Measurements from ENCODE around the gene SERPINB6.
"Not testable (repeated sequence)": the region's sequence is repeated elsewhere in the genome, so short reads cannot be mapped to it uniquely, and the experiment has no call there.

SERPINB6 gene

DNA sequence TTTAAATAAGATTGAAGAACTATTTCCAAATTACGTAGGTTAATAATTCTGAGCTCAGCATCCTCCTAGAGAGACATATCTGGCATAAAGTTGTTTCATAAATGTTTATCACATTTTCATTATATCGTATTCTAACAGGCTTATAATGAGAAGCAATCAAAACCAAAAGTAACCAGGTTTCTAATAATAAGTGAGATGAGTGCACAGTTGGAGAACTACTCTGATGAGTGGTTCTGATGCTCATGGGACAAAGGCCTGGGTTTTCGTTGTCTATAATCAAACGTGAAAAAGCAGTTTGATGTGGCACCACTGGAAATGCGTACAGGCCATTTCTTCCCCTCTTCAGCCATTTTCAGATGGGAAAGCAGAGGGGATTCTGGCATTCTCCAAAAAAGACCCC is 4.7 kb upstream of the SERPINB6 start:
- DNase-seq, result no peak

DNA sequence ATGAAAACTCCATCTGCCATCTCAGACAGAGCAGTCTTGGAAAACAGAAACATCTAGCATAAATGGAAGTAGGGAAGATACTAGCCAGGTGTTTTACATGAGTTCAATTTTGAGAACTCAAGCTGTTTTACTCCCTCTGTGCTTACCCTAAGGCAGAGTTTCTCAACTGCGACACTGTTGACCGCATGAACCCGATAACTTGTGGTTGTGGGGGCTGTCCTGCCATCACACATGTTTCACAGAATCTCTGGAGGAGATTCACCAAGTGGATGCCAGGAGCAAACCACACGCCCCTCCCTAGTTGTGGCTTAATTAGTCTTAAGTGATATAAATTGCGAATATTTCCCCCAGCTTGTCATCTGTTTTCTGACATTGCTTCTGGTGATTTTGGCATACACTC is 2.3 kb upstream of the SERPINB6 start:
- DNase-seq, result no peak

DNA sequence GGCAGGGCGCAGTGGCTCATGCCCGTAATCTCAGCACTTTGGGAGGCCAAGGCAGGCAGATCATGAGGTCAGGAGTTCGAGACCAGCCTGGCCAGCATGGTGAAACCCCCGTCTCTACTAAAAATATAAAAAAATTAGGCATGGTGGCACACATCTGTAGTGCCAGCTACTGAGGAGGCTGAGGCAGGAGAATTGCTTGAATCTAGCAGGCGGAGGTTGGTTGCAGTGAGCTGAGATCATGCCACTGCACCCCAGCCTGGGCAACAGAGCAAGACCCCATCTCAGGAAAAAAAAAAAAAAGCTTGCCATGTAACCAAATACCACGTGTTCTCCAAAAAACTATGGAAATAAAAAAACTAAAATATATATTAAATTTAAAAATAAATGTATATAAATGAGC is 1.8 kb upstream of the SERPINB6 start:
- DNase-seq, result not testable (repeated sequence)

DNA sequence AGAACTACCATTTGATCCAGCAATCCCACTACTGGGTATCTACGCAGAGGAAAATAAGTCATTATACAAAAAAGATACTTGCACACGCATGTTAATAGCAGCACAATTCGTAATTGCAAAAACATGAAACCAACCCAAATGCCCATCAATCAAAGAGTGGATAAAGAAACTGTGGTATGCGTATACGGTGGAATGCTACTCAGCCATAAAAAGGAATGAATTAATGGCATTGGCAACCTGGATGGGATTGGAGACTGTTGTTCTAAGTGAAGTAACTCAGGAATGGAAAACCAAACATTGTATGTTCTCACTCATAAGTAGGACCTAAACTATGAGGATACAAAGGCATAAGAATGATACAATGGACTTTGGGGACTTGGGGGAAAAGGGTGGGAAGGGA is 1.3 kb upstream of the SERPINB6 start:
- DNase-seq, result not testable (repeated sequence)

DNA sequence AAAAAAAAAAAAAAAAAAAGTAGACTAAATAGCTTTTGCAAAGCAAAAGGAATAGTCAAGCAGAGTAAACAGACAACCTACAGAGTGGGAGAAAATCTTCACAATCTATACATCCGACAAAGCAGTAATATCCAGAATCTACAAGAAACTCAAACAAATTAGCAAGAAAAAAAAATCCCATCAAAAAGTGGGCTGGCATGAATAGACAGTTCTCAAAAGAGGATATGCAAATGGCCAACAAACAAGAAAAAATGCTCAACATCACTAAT is 786 bp upstream of the SERPINB6 start:
- not testable (repeated sequence) for DNase-seq

DNA sequence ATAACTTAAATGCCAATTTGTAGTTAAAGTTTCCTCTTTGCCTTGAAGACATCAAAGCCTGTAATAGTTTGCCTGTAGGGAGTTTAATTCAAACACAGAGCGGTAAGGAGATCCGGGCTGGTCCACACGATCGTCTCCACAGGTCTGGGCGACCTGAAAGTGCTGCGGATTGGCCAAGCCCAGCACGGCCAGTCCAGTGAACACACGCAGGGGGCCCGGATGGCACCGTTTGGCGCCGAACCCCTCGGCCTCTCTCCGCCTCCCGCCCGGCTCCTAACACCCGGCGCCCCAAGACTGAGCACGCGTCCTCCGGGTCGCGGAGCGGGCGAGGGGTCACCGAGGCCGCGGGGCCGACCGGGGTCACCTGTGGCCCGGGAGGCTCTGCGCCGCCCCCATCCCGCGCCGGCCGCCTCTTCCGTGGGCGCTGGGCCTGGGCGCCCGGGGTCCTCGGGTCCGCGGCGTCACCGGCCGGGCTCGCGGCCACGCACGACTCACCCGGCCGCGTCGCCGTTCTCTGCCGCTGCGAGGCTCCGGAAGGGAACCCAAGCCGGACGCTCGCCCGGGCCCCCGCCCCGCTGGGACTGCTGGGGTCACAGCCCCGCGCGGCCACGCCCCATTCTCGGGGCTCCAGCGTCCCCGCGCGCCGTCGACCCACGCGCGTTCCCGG is 481 bp downstream of the SERPINB6 start:
- peak; percentile 19 to 52 for DNase-seq

DNA sequence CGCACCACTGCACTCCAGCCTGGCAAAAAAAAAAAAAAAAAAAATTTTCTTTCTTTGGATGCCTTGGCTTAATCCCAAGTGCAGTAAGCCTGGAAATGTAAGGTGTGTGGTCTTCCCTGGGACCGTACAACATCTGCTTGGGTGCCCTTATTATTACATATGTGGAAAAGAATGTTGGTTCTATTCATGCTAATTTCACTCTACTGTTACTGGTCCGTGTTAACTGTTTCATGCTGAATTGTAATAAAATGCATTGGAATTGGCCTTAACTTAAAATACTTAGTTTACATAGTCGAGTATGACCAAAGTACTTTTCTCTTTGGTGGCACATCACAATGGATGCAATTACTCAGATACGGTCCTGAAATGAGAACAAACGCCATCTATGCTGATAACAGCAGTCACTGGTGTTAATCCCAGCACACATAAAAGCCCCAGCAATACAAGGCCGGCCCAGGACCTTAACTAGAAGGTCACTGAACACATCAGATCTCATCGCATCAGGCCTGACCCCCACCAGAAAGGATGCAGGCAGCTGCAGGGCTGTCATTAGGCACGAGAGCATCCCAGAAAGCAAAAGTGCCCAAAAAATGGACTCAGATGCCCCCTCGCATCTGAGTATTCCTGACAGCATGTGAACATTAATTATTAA is 1.2 kb downstream of the SERPINB6 start:
- DNase-seq, result no peak

DNA sequence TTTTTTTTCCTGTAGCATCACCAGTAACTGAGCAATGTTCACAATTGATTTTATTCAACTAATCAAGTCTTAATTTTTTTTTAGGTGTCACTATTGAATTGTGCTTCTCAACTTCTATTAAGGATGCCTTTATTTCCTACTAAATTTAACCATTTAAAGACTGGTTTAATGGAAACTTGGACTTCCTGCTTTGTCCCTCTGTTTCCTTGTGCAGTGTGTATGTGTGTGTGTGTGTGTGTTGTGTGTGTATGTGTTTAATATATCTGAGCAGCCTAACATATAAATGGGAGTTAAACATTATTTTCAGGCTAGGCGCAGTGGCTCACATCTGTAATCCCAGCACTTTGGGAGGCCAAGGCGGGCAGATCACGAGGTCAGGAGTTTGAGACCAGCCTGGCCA is 1.8 kb downstream of the SERPINB6 start:
- DNase-seq, result no peak

DNA sequence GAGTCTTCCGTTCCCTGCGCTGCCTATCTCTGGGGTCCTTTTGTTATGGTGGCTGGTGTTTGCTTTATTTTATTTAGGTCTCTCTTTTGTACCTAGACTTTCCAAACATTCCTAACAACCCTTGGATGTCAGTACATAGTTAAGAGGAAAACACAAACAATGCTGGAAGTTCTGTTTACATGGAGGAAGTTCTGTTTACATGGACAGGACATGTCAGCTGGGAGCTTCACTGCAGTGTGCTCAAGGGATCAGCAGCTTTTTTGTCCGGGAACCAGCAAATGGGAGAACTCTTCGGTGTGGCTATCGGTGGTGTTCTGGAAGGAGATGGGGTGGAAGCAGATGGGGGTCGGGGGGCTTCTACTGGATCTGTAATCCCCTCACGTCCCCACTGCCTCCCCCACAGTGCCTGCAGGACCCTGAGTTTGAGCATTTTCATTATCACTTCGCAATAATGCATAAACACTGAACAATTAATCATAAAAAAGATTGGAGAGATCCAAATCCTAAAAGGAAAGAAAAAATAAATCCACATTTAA is 2.7 kb downstream of the SERPINB6 start:
- no peak for DNase-seq

DNA sequence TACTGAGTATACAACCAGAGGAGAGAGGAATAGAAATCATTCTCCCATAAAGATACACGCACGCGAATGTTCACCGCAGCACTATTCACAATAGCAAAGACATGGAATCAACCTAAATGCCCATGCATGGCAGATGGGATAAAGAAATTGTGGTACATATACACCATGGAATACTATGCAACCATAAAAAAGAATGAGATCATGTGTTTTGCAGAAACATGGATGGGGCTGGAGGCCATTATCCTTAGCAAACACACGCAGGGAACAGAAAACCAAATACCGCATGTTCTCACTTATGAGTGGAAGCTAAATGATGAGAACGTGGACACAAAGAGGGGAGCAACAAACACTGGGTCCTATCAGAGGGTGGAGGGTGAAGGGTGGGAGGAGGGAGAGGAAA is 3.4 kb downstream of the SERPINB6 start:
- DNase-seq, result no peak

DNA sequence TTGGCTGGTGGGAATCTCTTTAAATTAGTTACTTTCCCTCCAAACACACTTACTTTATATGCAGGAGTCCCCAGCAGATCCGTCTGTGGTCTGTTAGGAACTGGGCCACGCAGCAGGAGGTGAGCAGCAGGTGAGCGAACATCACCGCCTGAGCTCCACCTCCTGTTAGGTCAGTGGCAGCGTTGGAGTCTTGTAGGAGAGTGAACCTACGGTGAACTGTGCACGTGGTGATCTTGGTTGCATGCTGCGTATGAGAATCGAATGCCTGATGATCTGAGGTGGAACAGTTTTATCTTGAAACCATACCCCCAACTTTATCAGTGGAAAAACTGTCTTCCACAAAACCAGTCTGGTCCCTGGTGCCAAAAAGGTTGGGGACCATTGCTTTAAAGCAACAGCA is 5.0 kb downstream of the SERPINB6 start:
- no peak for DNase-seq

DNA sequence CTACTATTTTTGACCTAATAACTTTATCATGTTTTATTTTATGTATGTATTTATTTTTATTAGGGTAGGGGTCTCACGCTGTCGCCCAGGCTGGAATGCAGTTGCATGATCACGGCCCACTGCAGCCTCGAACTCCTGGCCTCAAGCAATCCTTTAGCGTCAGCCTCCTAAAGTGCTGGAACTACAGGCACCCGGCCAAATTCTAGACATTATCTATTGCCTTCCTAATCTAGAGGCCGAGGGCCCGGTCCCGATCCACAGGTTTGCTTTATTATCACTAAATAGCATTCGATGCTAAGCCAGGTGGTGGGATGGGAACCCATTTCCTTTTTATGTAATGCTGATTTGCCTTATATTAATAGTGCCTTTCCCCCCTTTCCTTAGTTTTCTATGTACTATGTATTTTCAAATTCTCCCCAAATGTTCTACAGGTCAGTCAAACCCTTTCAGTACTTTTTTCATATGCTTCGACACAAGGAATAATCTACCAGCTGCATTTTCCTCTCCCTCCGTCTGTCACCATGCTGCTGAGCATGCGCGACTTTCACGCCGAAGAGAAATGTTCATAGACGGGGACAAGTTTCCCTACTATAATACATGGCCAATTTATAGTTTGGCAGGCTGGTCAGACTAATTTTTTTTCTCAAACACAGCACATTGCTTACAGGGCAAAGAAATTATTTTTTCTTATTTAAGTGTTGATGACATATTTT is 6.4 kb downstream of the SERPINB6 start:
- no peak for DNase-seq

DNA sequence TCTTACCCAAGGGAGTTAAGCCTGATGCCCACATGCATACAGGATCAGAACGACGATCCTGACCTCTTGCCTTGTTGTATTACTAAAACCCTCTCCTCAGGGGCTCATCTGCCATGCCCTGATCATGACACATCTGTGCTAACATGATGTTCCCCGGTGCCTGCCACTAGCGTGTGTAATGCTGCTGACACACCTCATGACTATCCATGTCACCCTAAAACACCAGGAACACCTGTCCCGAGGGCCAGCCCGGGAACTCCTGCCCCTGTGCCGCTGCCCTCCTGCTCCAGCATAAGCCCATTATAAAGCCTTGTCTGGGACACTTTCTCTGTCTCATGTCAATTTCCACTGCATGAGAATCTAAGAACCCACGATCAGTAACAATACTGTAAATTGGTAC is 7.6 kb downstream of the SERPINB6 start:
- no peak for DNase-seq

DNA sequence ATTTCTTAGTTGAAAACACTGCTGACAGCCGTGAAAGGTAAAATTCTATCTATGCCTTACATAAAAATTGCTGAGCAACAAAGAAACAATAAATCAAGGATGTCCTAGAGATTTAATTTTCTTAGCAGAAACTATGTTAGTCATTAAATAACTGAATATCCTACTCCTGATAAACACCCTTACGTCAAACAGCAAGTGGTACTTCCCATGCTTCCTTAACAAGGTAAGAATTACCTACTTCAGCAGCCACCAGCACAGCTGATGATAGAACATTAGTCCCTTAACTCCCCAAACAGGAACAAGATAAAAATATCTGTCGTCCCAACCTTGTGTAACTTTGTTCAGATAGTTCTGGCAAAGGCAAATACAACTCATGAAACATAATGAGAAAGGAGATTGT is 8.7 kb downstream of the SERPINB6 start:
- no peak for DNase-seq

DNA sequence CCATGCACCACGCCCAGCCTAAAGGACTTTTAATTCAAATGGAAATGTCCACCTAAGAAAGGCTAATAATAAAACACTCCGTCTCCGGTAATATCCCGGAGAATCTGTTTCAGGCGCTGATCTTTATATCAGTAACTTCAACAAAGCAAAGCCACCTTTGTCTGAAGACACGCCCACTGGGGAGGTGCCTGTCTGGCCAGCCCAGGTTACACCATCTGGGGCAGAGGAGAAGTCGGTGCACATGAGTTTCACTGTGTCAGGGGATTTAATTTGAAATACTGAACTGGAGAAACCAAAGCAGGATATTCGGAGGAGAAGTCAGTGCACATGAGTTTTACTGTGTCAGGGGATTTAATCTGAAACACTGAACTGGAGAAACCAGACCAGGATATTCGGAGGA is 9.4 kb downstream of the SERPINB6 start:
- DNase-seq, result no peak

DNA sequence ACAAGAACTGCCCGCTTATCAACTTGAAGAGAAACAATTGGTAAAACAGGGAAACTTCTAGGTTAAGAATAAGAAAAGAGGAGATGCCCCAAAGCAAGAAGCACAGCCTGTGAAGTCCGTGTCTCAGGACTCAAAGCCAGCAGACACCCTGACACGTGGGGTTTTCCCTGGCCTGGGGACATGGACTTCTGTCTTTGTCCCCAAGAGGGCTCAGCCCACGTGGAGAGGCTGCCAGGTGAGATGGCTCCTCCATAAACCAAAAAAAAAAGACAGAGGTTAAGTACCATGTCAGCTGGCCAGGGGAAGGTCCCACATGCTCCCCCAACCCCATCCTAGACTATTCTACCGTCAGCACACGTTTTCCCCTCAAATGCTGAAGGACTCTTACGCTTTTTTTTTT is 9.9 kb downstream of the SERPINB6 start:
- no peak for DNase-seq

DNA sequence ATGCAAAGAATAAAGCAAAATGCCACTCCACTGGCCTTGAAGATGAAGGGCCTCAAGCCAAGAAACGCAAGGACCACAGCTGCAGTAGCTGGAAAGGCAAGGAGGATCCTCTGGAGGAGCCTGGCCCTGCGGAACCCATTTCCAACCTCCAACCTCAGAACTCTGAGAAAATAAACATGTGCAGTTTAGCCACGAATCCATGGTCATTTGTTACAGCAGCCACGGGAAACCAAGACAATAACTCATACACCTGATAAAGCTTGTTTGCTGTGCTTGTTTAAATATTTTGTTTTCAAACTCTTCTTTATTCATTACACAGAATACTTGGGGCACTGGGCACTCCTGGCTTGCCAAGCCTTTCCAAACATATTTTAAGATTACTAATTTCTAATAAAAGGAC is 10.4 kb downstream of the SERPINB6 start:
- no peak for DNase-seq

DNA sequence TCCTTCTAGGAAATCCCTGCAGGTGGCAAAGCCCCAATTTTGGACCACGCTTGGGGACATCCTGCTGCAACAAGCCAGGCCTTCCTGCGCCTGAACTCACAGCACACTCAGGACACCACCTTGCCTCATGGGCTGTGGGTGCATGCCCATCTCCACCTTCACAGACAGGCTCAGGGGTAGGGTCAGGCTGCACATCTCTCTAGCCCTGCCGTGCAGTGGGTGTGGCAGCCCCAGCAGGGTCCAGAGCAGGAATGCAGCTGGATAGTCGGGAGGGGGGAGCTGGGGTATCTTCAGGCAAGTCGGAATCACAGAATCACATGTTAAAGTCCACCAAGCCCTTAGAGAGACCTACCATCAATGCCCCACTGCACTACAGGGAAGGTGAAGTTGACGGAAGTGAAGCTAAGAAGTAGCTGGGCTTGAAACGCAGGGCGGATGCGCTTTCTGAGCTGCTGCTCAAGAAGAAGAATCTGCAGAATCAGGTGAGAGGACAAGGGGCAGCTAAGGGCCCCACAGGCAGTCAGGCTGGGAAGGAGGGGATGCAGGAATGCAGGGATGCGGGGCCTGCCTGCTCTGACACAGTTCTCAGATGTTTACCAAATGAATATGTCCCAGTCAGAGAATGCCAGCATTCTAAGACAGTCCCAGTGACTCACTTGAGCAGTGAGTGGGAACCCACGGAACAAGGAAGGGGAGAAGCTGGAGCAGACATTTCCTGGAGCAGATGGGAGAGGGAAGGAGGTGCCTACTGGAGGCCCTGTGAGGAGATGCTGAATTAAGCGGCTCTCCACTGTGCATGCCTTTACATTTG is 11.3 kb downstream of the SERPINB6 start:
- DNase-seq, result no peak

DNA sequence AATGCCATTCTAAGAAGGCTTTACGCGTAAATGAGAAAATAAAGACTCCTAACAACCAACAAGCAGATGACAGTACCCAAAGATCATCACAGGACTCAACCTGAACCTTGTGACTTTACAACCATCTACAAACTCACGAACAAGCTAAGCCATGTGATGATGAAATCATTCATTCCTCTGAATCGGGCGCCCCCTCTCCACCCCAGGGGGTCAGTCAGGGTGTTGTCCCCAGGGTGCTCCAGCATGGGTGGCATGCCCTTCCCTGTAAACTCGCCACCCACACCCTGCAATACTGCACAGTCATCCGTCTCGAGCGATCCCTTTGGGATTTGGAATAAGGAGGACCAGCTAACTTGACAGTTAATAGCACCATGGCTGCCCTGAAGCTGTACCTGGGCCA is 12.6 kb downstream of the SERPINB6 start:
- DNase-seq, result no peak

DNA sequence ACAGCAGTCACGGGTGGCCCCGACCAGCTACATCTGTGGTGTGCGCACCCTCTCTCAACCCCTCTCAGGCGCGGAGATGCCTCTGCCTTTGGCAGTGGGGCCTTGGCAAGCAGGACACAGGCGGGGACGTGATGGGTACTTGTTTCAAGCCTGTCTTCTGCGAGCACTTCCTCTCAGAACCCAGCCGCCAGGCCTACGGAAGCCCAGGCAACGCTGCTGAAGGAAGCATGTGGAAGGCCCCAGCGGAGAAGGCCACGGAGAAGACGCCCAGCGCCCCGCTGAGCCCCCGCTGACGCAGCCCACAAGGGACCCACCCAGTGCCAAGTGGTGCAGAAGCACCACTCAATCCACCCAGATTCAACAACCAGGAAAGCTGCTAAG is 13.0 kb downstream of the SERPINB6 start:
- DNase-seq, result no peak

DNA sequence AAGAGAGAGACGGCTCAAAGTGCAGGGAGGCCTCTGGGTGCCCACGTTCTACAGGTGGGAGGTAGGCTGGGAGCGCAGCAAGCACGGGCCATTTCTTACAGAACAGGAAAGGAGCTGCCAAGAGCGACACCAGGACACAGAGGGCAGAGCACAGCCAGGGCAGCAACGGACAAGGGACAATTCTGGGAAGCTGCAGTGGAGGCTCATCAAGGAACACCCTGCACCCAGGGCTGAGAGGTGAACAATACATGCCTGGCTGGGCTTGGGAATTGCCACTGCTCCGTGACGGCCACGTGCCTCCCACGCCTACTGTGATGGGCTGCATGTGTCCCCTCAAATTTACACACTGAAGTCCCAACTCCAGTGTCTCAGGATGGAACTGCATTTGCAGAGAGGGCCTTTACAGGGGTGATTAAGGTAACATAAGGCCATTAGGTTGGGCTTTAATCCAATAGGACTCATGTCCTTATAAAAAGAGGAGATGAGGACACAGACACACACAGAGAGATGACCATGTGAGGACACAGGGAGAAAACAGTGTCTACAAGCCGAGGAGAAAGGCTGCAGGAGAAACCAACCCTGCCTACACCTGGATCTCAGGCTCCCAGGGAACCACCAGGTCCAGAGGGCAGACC is 13.6 kb downstream of the SERPINB6 start:
- no peak for DNase-seq

DNA sequence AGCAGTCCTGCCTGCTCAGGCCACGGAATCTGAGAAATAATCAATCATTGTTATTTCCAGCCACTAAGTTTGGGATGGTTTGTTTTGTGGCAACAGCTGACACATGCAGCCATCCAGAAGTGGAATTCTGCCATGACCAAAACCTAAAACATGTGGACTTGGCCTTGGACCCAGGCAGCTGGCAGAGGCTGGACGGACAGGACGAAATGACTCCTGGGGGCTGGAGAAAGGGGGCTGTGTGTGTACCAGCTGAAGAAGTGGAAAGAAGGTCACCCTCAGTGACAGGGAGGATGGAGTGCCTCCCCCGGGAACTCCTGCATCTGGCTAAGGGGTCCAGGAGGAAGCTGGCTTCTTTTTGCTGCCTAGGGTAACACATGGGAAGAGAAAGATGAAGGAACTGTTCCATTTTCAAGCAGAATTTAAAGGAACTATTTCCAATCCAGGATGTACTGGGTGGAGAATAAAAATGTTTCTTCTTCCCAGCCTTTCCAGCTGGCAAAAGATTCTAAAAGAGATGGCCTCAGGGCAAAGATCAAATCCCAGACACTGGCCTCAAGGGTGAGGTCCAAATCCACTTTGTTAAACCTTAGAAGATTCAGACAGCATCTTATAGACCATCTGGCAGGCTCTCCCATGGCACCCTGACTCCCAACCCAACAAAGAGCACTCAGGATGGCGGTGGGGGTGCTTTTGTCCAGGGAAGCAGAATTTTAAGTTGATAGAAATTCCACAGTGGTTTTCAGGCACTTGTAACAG is 14.3 kb downstream of the SERPINB6 start:
- DNase-seq, result no peak
